Osteocyte (in vitro differentiated cells): ENCODE measurements around the gene PCDHA1. TPM values are rescaled to one million over a fixed set of nuclear protein-coding genes. Genes with fewer than 3 reads are reported as not detected.

Experiments used
- DNase-seq: peaks from one replicate; pipeline ENCODE4 v3.0.0; 2021; ENCODE audit warnings: mixed read lengths; ENCODE audit not compliant: unreplicated experiment; ENCODE audit errors: extremely low spot score
- H3K27ac Mint-ChIP-seq: one replicate; pipeline ENCODE4 v1.8.0; 2021; ENCODE audit warnings: mild to moderate bottlenecking, mixed read lengths; ENCODE audit not compliant: unreplicated experiment
- H3K27me3 Mint-ChIP-seq: one replicate; pipeline ENCODE4 v1.8.0; 2021; ENCODE audit warnings: mixed read lengths; ENCODE audit not compliant: unreplicated experiment
- H3K36me3 Mint-ChIP-seq: one replicate; pipeline ENCODE4 v1.8.0; 2021; ENCODE audit warnings: mixed read lengths; ENCODE audit not compliant: unreplicated experiment
- H3K4me1 Mint-ChIP-seq: one replicate; pipeline ENCODE4 v1.8.0; 2021; ENCODE audit warnings: mixed read lengths; ENCODE audit not compliant: unreplicated experiment
- H3K4me3 Mint-ChIP-seq: one replicate; pipeline ENCODE4 v1.8.0; 2021; ENCODE audit warnings: mild to moderate bottlenecking, moderate library complexity, mixed read lengths; ENCODE audit not compliant: unreplicated experiment
- H3K9me3 Mint-ChIP-seq: one replicate; pipeline ENCODE4 v1.8.0; 2021; ENCODE audit warnings: mixed read lengths; ENCODE audit not compliant: unreplicated experiment
- total RNA-seq: library from RNA; stranded (reverse); gene quantifications from 2 replicates; pipeline ENCODE4 v1.2.1, GENCODE V29; 2021
- TF ChIP-seq, protein P1 (sequence below): fragments of 200-600 bp; sonication (generic); IDR thresholded peaks from 2 replicates; pipeline ENCODE4 v1.5.0; 2021; ENCODE audit warnings: antibody characterized with exemption, mild to moderate bottlenecking, moderate library complexity

Gene PCDHA1
- total RNA-seq, 1 donor from 2014 or later, result not detected

DNA sequence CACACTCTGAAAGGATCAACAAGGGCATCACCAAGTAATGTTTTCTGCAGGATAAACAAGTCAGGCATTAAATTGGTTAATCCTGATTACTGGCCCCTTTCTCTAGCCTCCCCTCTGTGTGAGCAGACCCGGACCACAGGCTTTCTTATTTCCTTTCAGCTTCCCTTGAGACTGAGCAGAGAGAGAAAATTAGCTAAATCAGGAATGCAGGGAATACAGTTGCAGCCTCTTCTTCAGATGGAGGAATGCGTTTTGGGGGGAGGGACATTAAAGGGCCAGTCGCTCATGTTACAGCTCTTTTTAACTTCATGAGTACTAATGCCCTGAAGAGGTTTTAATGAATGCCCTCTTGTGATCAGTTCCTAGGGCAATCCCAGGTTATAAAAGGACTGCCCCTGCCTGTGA is 200.2 kb downstream of the PCDHA1 start:
- no peaks in the 10 kb centered on the region for H3K27me3 Mint-ChIP-seq
- peaks cover 2% of the 10 kb centered on the region for H3K36me3 Mint-ChIP-seq
- DNase-seq, result no peak
- no peak overlapping the region for H3K4me3 Mint-ChIP-seq
- peaks cover 19% of the 10 kb centered on the region for H3K4me1 Mint-ChIP-seq
- TF ChIP-seq, protein P1, sequence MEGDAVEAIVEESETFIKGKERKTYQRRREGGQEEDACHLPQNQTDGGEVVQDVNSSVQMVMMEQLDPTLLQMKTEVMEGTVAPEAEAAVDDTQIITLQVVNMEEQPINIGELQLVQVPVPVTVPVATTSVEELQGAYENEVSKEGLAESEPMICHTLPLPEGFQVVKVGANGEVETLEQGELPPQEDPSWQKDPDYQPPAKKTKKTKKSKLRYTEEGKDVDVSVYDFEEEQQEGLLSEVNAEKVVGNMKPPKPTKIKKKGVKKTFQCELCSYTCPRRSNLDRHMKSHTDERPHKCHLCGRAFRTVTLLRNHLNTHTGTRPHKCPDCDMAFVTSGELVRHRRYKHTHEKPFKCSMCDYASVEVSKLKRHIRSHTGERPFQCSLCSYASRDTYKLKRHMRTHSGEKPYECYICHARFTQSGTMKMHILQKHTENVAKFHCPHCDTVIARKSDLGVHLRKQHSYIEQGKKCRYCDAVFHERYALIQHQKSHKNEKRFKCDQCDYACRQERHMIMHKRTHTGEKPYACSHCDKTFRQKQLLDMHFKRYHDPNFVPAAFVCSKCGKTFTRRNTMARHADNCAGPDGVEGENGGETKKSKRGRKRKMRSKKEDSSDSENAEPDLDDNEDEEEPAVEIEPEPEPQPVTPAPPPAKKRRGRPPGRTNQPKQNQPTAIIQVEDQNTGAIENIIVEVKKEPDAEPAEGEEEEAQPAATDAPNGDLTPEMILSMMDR, result no peak
- H3K27ac Mint-ChIP-seq, result peak overlapping the region; percentile 62
- H3K9me3 Mint-ChIP-seq, result no peaks in the 10 kb centered on the region

GRCh38 chr5:140988100-140988499 is 202.2 kb downstream of the PCDHA1 start:
- H3K27ac Mint-ChIP-seq, result no peak overlapping the region
- TF ChIP-seq, protein P1, result no peak
- no peak overlapping the region for H3K4me3 Mint-ChIP-seq
- H3K4me1 Mint-ChIP-seq, result peaks cover 22% of the 10 kb centered on the region
- H3K9me3 Mint-ChIP-seq, result no peaks in the 10 kb centered on the region
- no peaks in the 10 kb centered on the region for H3K36me3 Mint-ChIP-seq
- DNase-seq, result no peak
- no peaks in the 10 kb centered on the region for H3K27me3 Mint-ChIP-seq

DNA sequence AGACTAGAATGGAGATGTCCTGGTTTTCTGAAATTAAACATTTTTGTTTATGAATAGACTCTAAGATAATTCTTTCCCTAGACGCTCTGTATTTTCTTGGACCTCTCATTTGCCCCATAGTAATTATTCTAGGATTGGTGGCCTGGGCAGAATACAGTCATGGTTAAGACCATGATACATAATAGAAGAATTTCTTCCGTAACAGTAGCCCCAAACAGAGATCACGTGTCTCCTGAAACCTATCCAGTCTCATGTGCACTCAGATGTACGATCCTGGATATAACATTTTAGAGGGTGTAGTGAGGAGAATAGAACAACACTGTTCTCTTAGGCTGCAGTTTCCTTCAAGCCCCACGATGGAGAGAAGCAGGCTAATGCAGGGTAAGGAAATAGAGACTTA is 202.7 kb downstream of the PCDHA1 start:
- Mint-ChIP-seq H3K27me3 (no peaks in the 10 kb centered on the region), H3K4me1 (peaks cover 22% of the 10 kb centered on the region), H3K9me3 (no peaks in the 10 kb centered on the region), H3K4me3 (no peak overlapping the region), H3K27ac (no peak overlapping the region), H3K36me3 (no peaks in the 10 kb centered on the region)
- DNase-seq, result no peak
- TF ChIP-seq, protein P1, result no peak

DNA sequence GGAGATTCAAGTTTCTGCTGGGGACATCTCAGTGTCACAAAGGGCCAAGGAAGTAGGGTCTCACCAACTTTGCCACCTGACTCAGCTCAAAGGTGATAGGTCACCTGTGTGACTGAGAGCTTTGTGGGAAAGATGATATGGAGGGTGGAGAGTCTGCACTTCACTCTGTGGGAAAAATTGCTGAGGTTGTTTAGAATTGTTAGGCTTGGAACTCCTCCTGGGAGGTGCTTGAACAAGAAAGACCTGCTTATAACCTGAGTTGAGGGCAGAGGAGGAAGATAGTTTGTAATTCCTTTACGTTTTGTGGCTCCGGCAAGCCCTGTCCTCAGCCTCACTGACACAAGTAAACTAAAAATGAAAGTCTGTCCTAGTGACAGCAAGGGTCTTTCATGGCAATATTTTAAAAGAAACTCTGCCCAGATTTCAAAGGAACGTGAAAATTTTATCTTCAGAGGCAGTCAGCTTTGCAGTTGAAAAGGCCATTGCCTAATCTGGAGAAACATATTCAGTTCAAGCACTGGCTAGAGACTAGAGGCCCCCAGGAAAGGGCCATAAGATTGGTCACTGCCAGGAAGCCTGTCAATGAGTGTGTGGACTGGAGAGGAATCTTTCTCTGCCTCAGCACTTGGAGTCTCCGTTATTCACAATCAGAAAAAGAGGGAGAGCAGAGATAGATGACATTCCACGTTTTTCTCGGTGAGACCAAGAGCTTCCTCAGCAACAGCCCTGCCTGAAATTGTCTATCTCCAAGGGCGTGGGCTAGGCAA is 203.5 kb downstream of the PCDHA1 start:
- DNase-seq, result no peak
- TF ChIP-seq, protein P1, result no peak
- Mint-ChIP-seq H3K9me3 (no peaks in the 10 kb centered on the region), H3K4me1 (peaks cover 22% of the 10 kb centered on the region), H3K27me3 (no peaks in the 10 kb centered on the region), H3K27ac (no peak overlapping the region), H3K36me3 (no peaks in the 10 kb centered on the region), H3K4me3 (no peak overlapping the region)

DNA sequence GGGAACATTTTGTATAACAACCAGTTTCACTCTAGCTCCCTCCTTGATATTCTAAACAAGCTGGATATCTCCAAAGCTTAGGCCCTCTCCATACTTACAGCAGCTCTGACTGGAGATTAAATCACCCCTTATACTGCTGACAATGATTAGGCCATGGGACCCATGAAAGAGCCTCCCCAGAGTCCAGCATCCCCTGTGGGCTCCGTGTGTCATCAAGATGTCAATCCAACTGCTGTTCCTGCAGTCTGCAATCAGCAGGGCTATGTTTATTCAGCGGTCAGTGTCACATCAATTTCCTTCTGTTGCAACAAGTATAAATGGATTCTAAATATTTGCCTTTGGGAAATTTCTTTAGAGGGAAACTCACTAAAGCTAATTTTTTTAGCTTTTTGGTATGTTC is 206.9 kb downstream of the PCDHA1 start:
- Mint-ChIP-seq H3K27ac (no peak overlapping the region), H3K4me1 (peaks cover 12% of the 10 kb centered on the region), H3K9me3 (no peaks in the 10 kb centered on the region)

More for the DNA sequence above, 206.9 kb downstream of the PCDHA1 start:
- DNase-seq, result no peak
- Mint-ChIP-seq H3K4me3 (no peak overlapping the region), H3K36me3 (no peaks in the 10 kb centered on the region), H3K27me3 (no peaks in the 10 kb centered on the region)
- TF ChIP-seq, protein P1, result no peak
